ENCODE measurements around the gene ARL2.

ARL2 gene

DNA sequence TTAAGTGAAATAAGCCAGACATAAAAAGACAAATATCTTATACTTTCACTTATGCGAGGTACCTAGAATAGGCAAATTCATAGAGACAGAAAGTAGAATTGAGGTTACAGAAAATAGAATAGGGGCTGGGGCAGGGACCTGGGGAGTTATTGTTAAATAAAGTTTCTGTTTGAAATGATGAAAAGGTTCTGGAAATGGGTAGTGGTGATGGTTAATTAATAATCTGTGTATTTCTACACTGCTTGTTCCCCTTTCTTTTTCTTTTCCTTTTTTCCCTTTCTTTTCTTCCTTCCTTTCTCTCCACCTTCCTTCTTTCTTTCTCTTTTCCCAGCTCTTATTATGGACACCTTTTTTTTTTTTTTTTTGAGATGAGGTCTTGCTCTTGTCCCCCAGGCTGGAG, 41.6 kb downstream of the ARL2 start:
- no peak for TF ChIP-seq TAF1 (IDR thresholded peaks at IDR 0.05; ENCODE audit: borderline replicate concordance, low read depth, low read length)
- no peak for TF ChIP-seq POLR2AphosphoS5 (IDR thresholded peaks at IDR 0.05; ENCODE audit: low read depth, low read length)
- no peak for TF ChIP-seq POLR2A (IDR thresholded peaks at IDR 0.05; ENCODE audit: low read depth, low read length)

DNA sequence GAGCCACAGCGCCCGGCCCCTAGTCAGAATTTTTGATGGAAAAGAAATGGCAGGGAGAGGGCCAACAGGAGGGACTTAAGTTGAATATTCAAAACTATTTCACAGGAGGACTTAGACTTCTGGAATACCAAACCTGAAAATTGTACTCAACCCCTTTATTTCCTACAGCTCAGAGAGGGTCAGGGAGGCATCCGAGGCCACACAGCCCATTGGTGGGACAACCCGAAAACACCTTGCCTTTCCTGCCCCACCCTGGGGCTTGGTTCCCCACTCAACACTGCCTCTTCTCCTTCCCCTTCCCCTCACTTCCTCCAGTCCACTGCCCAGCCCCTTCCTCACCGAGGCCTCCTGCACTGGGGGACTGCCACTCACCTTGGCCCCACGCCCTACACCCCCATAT, 43.0 kb downstream of the ARL2 start:
- TF ChIP-seq POLR2AphosphoS5 (IDR thresholded peaks at IDR 0.05; ENCODE audit: low read depth, low read length) = no peak
- no peak for TF ChIP-seq POLR2A (IDR thresholded peaks at IDR 0.05; ENCODE audit: low read depth, low read length)
- DNase-seq (ENCODE audit: insufficient read length) (no peak), FAIRE-seq (no peak)

More for the DNA sequence above, 41.6 kb downstream of the ARL2 start:
- DNase-seq (ENCODE audit: insufficient read length) = no peak
- no peak for FAIRE-seq

DNA sequence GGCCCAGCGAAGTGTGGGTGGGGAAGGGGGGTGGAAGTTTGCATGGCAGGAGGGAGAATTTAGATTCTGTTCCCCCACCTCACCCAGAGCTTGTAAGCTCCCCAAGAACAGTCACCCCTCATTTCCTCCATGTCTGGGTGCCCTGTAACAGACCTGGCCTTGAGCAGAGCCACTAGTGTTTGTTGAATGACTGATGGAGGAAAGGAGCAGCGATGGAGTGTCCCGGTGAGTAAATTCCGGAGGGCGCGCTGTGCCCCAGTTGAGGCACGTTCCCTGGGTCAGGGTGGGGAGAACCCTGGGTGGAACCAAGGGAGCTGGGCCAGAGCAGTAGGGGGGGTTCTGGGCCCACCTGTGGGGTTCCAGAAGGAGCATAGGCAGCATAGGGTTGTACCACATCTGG, 43.6 kb downstream of the ARL2 start:
- FAIRE-seq (no peak), DNase-seq (ENCODE audit: insufficient read length) (no peak)
- TF ChIP-seq POLR2A (IDR thresholded peaks at IDR 0.05; ENCODE audit: low read depth, low read length) (no peak), TAF1 (IDR thresholded peaks at IDR 0.05; ENCODE audit: borderline replicate concordance, low read depth, low read length) (no peak), POLR2AphosphoS5 (IDR thresholded peaks at IDR 0.05; ENCODE audit: low read depth, low read length) (no peak)

DNA sequence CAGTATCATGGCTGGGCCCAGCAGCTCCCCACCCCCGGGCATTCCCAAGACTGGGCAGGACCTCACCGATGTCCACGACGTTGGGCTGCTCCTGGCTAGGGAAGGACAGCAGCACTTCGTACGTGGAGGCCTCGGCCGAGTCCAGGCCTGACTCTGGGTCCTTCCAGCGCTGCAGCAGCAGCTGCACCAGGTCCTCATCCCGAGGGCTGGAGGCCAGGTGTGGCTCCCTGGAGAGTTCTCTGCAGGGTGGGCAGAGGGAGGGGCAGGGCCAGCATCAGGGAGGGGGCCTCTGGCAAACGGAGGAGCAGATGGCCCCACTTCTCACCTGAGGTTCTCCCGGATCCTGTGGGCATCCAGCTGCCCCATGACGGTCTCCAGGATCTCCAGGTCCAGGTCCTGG, 44.1 kb downstream of the ARL2 start:
- TF ChIP-seq POLR2AphosphoS5 (IDR thresholded peaks at IDR 0.05; ENCODE audit: low read depth, low read length) = no peak
- FAIRE-seq = no peak
- no peak for DNase-seq (ENCODE audit: insufficient read length)

DNA sequence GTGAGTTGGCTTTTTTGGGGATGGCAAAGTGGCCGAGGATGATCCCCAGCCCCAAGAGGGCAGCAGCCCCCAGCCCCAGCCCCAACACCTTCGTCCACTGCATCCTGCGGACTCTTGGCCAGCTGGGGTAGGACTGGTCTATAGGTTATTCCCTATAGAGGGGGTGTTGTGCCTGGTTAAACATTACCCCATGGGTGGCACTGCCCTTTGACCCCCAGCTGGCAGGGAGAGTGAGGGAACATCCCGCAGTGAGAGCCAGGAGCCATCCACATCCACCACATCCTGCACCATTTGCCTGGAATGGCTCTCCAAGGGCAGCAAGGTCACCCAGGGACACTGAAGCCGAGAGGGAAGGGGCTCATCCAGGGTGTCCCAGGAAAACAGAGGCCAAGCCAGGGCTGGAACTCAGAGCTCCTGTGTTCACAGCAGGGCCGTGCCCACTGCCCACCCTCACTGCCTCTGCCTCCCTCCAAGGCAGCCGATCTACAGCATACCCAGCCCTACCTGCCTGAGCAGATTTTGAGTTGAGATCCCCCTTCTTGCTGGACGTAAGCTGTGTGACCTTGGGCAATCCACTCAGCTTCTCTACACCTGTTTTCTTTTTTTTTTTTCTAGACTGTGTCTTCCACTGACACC, 44.6 kb downstream of the ARL2 start, which contains the start of gene NAALADL1:
TSS of gene NAALADL1 (minus strand) at position 135 of the 636 bp plus-strand sequence. CDS start at position 103, 32 bp downstream.
- no peak for DNase-seq (ENCODE audit: insufficient read length)
- FAIRE-seq = no peak
- TF ChIP-seq POLR2AphosphoS5 (IDR thresholded peaks at IDR 0.05; ENCODE audit: low read depth, low read length) = no peak
- TF ChIP-seq POLR2A (IDR thresholded peaks at IDR 0.05; ENCODE audit: low read depth, low read length) = no peak
- no peak for TF ChIP-seq TAF1 (IDR thresholded peaks at IDR 0.05; ENCODE audit: borderline replicate concordance, low read depth, low read length)

DNA sequence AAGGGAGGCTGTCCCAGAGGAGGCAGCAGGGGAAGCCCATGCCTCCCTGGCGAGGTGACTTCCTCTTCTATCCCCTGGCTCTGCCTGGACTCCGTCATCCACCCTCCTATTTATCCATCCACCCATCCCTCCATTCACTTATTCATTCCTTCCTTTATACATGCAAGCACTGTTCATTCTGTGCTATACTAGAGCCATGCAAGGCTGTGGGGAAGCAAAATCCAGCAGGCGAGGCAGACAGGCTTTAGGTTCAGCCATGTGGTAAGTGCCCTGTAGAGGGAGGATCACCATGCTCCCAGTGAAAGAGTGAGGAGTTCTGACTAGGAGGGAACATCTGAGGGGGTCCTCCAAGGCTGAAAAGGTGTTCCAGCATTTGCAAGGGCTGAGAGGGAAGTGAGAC, 45.6 kb downstream of the ARL2 start:
- TF ChIP-seq POLR2AphosphoS5 (IDR thresholded peaks at IDR 0.05; ENCODE audit: low read depth, low read length) = no peak
- no peak for TF ChIP-seq POLR2A (IDR thresholded peaks at IDR 0.05; ENCODE audit: low read depth, low read length)
- TF ChIP-seq TAF1 (IDR thresholded peaks at IDR 0.05; ENCODE audit: borderline replicate concordance, low read depth, low read length) = no peak

DNA sequence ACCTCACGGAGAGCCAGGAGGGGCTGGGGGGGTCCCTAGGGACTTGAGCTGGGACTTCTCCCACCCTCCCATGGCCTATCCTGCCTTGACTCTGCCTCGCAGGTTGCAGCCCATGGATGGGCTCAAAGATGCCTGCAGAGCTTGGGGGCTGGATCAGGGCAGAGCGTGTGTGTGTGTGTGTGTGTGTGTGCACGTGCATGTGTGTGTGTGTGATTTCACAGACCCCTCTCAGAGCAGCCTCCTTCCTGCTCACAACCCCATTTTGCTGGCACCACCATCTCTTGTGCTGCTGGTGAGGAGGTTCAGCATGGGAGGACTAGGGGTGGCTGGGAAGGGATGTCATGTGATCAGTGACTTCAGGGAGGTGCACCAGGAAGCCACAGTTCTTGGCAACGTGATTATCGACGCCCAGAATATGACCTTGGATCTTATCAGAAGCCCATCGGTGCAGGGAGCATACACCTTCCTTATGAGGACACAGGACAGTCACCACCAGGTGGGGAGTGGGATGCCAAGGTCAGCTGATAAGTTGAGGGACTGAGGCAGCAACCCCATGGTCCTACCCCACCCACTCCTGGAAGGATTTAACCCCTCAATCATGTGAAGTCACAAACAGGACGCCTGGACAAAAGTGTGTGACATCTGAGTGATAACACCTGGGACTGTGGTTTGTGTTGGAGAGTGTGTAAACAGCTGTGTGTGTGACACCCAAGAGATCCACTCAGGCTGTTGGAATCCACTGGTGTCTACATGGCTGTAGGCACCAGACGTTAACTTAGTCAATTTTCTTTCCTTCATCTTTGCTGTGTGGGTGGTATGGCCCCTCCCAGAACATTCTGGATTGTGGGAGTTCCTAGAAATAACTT, 46.2 kb downstream of the ARL2 start:
- DNase-seq (ENCODE audit: insufficient read length) (no peak), FAIRE-seq (no peak)
- TF ChIP-seq POLR2AphosphoS5 (IDR thresholded peaks at IDR 0.05; ENCODE audit: low read depth, low read length) (no peak), TAF1 (IDR thresholded peaks at IDR 0.05; ENCODE audit: borderline replicate concordance, low read depth, low read length) (no peak), POLR2A (IDR thresholded peaks at IDR 0.05; ENCODE audit: low read depth, low read length) (no peak)

More for the DNA sequence above, 45.6 kb downstream of the ARL2 start:
- FAIRE-seq (no peak), DNase-seq (ENCODE audit: insufficient read length) (no peak)

DNA sequence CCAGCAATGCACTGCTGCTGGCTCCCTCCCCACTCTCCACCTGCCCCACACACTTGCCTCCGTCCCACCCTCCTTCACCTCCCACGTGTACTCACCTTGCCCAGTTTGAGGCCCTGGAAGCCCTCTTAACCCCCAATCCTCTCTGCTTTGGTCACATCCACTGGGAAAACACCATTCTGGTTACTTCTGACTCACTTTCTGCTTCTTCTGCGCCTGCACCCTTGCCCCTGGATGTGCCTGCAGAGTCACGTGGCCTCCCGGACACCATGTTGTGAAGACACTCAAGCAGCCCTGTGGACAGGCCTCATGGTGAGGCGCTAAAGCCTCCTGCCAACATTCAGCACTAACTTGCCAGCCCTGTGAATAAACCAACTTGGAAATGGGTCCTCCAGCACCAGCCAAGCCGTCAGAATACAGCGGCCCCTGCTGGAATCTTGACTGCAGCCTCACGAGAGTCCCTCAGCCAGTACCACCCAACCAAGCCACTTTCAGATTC, 47.0 kb downstream of the ARL2 start:
- no peak for DNase-seq (ENCODE audit: insufficient read length)
- TF ChIP-seq POLR2A (IDR thresholded peaks at IDR 0.05; ENCODE audit: low read depth, low read length) (no peak), POLR2AphosphoS5 (IDR thresholded peaks at IDR 0.05; ENCODE audit: low read depth, low read length) (no peak), TAF1 (IDR thresholded peaks at IDR 0.05; ENCODE audit: borderline replicate concordance, low read depth, low read length) (no peak)
- no peak for FAIRE-seq

DNA sequence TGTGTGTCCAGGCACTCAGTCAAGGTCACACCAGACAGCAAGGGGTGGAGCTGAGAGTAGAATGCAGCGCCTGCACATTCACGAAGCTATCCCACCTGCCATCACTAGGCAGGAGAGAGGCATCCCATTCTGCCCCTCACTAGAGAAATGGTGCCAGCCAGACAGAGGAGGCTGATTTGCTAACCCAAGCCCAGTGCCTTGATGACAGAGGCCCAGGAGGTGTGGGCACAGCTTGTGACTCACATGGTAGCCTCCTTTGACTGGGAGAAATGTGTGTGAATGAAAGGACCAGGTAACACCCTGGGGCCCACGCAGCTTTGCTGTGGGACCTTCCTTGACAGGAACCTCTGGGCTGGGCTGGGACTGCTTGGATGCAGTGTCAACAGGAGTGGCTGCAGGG, 49.6 kb downstream of the ARL2 start:
- FAIRE-seq (no peak), DNase-seq (ENCODE audit: insufficient read length) (no peak)
- no peak for TF ChIP-seq POLR2A (IDR thresholded peaks at IDR 0.05; ENCODE audit: low read depth, low read length)

DNA sequence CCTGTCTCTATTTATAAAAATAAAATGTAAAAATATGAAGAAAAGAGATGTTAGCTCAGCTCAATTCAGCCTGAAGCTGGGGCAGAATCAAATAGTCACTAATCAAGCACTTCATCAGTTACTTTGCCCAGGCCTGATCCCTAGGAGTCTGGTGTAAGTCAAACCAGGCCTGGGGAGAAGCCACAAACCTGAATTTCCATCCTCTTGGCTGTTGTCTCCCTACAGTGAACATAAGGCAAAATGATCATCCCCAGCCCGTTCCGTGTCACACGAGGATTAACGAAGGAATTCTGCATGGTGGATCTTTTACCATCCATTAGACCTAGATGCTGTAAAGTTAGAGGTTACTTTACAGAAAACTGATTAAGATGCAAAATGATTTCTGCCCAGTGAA, 50.9 kb downstream of the ARL2 start:
- FAIRE-seq = no peak
- no peak for TF ChIP-seq POLR2A (IDR thresholded peaks at IDR 0.05; ENCODE audit: low read depth, low read length)
- TF ChIP-seq TAF1 (IDR thresholded peaks at IDR 0.05; ENCODE audit: borderline replicate concordance, low read depth, low read length) = no peak
- no peak for TF ChIP-seq POLR2AphosphoS5 (IDR thresholded peaks at IDR 0.05; ENCODE audit: low read depth, low read length)
- no peak for DNase-seq (ENCODE audit: insufficient read length)

DNA sequence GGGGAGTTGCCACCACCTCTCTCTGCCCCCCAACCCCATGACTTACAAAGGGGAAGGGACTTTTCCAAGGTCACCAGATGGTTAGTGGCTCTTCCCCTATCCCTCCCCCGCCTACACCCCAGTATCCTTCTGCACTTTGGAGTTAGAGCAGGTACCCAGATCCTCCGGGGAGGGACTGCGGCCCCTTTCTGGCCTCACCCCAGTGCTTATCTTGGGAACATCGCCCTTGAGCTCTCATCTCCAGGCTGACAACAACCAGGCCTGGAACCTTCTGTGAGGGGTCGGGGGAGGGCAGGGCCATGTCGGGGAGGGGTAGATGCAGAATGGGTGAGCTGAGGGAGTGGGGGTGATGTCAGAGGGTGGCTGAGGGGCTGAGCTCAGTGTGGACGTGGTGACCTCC, 51.9 kb downstream of the ARL2 start:
- DNase-seq (ENCODE audit: insufficient read length) = no peak
- TF ChIP-seq POLR2AphosphoS5 (IDR thresholded peaks at IDR 0.05; ENCODE audit: low read depth, low read length) = no peak
- TF ChIP-seq POLR2A (IDR thresholded peaks at IDR 0.05; ENCODE audit: low read depth, low read length) = no peak
- no peak for TF ChIP-seq TAF1 (IDR thresholded peaks at IDR 0.05; ENCODE audit: borderline replicate concordance, low read depth, low read length)
- FAIRE-seq = no peak

DNA sequence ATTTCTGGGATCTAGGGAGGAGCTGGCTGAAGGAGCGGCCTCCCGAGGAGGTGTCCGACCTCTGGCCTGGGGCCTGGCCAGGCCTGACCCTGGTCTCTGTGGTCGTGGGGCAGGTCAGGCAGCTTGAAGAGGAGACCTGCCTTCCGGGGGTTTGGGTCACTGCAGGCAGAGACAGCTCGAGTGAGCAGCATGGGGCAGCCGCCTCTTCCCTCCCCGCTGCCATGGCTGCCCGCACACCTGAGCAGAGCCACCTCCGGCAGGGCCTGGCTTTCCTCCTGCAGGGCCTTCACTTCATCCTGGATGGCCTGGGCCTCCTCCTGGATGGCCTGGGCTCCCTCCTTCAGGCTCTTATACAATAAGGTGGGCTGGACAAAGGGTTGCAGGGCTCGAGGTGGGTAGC, 52.4 kb downstream of the ARL2 start:
- DNase-seq (ENCODE audit: insufficient read length) (no peak), FAIRE-seq (no peak)
- no peak for TF ChIP-seq TAF1 (IDR thresholded peaks at IDR 0.05; ENCODE audit: borderline replicate concordance, low read depth, low read length)
- TF ChIP-seq POLR2A (IDR thresholded peaks at IDR 0.05; ENCODE audit: low read depth, low read length) = no peak
- no peak for TF ChIP-seq POLR2AphosphoS5 (IDR thresholded peaks at IDR 0.05; ENCODE audit: low read depth, low read length)

Measured in GM12892 (cell line).